GM10248 (cell line): ENCODE measurements around the gene MRPS6.

ENCODE experiments used
- CTCF ChIA-PET: fragments of 300-600 bp; sonication (Branson Sonifier 250); formaldehyde crosslinking; extraction: SDS; loops from one replicate; lab custom pipeline; 2021; ENCODE audit warnings: antibody characterized with exemption; lab: Yijun Ruan, JAX
- POLR2A ChIA-PET: fragments of 350-650 bp; sonication (Branson Sonifier 250); formaldehyde crosslinking; extraction: SDS; loops from one replicate; lab custom pipeline; 2020; ENCODE audit warnings: antibody characterized with exemption; lab: Yijun Ruan, JAX
- DNase-seq: peaks from one replicate; pipeline ENCODE4 v3.0.0; 2012; ENCODE audit errors: extremely low spot score
- TF ChIP-seq, protein P1 (sequence below): IDR thresholded peaks from 2 replicates; pipeline ENCODE4 v1.5.1; 2012; ENCODE audit warnings: mild to moderate bottlenecking, low read depth; ENCODE audit errors: extremely low read depth, missing control alignments, control extremely low read depth

Gene MRPS6

DNA sequence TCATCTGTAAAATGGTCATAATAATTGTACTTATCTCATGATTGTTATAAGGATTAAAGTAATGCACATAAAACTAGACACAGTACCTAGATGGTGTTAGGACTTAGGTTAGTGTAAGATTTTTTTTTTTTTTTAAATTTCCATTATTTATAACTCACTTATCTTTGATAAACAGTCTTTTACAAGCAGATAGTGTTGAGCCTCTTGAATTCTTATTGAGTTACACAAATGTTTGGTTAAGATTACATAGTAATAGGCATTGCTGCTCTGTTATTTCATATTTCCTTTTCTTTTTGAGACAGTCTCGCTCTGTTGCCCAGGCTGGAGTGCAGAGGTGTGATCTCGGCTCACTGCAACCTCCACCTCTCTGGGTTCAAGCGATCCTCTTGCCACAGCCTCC is 15.4 kb downstream of the MRPS6 start:
- POLR2A ChIA-PET: no interaction called here
- TF ChIP-seq, protein P1, sequence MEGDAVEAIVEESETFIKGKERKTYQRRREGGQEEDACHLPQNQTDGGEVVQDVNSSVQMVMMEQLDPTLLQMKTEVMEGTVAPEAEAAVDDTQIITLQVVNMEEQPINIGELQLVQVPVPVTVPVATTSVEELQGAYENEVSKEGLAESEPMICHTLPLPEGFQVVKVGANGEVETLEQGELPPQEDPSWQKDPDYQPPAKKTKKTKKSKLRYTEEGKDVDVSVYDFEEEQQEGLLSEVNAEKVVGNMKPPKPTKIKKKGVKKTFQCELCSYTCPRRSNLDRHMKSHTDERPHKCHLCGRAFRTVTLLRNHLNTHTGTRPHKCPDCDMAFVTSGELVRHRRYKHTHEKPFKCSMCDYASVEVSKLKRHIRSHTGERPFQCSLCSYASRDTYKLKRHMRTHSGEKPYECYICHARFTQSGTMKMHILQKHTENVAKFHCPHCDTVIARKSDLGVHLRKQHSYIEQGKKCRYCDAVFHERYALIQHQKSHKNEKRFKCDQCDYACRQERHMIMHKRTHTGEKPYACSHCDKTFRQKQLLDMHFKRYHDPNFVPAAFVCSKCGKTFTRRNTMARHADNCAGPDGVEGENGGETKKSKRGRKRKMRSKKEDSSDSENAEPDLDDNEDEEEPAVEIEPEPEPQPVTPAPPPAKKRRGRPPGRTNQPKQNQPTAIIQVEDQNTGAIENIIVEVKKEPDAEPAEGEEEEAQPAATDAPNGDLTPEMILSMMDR: no peak
- CTCF ChIA-PET: interaction anchor here (1.2 to 1.3 kb wide), 2 partner anchors 15 to 21 kb away, joined by 3 read pairs; no protein-coding TSS in a partner anchor
- DNase-seq: no peak

DNA sequence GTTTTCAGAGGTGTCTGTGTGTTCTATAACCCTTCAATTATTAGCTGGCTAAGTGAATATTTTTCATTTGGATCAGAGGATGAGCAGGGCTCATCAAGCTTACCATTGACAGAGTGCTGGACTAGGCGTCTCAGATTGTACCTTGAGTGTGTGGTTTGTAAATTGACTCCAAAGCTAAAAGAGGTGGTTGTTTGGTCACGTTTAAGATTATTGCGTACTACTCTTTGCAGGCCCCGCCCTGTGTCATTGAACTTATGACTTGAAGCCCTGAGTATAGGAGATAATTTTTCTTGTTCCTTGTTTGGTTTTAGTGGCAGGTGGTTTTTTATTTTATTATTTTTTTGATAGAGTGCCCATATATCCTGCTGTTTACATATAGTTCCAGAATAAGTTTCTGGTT is 17.7 kb downstream of the MRPS6 start:
- TF ChIP-seq, protein P1: no peak
- ChIA-PET CTCF (interaction anchor here (0.7 to 2.3 kb wide), 10 partner anchors 9 to 167 kb away, joined by 3 to 13 read pairs (median 4); no protein-coding TSS in a partner anchor), POLR2A (interaction anchor here (1.0 kb wide), 1 partner anchor 17 kb away, joined by 3 read pairs; no protein-coding TSS in a partner anchor)
- no peak for DNase-seq

DNA sequence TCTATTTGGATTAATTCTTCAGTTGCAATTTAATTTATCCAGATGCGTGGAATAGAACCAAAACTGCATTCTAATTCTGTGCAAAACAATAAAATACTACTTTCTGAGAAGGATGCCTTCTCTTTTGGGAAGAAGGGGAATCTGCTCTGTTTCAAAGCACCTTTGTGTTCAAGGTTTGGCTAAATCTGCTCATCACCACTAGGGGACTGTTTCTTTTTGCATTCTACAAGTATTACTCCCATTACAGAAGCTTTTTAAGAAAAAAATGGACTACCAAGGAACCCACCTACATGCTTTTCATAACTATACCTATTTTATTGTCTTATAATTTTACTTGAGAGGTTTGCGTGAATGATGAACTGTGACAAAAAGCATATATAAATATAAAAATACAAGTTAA is 18.2 kb downstream of the MRPS6 start:
- no peak for DNase-seq
- POLR2A ChIA-PET: interaction anchor here (1.0 kb wide), 1 partner anchor 18 kb away, joined by 3 read pairs; no protein-coding TSS in a partner anchor
- TF ChIP-seq, protein P1: peak; percentile 6
- CTCF ChIA-PET: interaction anchor here (0.7 to 2.3 kb wide), 8 partner anchors 9 to 168 kb away, joined by 3 to 16 read pairs (median 4); no protein-coding TSS in a partner anchor

DNA sequence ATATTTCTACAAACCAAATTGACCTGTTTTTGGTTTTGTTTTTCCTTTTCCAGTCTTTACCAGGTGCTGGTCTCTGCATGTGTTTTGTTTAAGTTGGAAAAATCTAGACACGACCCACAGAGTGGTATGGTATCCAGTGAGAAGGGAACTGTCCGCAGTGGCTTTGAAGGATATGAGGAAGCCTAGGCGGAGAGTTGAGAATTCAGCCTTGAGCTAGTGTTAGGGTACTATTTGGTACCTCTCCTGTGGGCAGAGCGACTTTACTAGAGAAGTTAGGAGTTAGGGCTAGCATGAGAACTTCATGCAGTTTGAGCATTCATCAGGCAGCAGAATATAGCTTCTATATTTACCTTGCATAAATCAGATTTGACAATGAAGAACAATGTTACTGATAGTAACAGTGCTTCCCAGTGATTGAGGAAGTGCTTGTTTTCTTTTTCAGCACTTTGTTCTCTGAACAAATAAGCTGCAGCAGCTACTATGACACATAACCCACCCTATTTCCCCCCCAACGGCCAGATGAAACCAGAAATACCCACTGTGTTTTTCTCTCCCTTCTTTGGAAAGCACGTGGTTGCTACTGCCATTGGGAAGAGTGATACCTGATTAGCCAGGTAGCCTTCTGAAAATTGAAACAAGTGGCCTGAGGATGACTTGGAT is 19.0 kb downstream of the MRPS6 start:
- DNase-seq: no peak
- TF ChIP-seq, protein P1: no peak
- POLR2A ChIA-PET: interaction anchor here (0.9 kb wide), 1 partner anchor 18 kb away, joined by 5 read pairs; no protein-coding TSS in a partner anchor
- CTCF ChIA-PET: interaction anchor here (0.9 to 2.3 kb wide), 13 partner anchors 9 to 169 kb away, joined by 3 to 16 read pairs (median 5); partner anchors contain the start of genes MRPS6 and SLC5A3

DNA sequence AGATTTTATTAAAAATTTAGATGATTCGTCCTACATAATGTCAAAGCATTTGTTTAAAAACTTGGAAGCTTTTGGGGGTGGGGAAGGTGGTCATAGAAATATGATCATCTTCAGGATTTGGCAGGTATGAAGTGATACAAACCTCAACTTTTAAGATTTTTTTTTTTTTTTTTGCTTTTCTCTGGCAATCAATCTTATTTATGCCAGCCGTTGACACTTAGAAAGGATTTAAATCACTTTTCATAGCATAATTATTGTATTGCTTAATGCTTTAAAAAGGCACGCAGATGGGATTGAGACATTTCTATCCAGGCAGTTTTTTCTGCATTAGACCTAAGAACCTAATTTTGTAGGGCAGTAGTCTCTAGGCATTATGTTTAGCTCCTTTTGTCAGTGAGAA is 19.7 kb downstream of the MRPS6 start:
- ChIA-PET POLR2A (interaction anchor here (0.9 kb wide), 1 partner anchor 19 kb away, joined by 5 read pairs; no protein-coding TSS in a partner anchor), CTCF (interaction anchor here (0.9 to 2.3 kb wide), 11 partner anchors 8 to 170 kb away, joined by 3 to 16 read pairs (median 6); partner anchors contain the start of genes MRPS6 and SLC5A3)
- DNase-seq: no peak
- TF ChIP-seq, protein P1: no peak

DNA sequence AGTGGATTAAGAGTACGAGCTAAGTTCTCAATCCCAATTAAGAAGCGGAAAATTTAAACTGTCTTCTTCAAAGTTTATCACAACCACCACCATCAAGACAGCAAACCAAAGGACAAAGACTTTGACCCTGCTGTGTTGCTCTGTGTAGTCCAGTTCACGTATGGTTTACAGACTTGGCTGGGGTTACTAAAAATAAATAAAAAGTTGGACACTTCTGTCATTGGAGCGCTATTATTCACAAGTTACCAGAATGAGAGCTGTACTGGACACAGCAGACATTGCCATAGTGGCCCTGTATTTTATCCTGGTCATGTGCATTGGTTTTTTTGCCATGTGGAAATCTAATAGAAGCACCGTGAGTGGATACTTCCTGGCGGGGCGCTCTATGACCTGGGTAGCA is 21.6 kb downstream of the MRPS6 start:
- POLR2A ChIA-PET: no interaction called here
- CTCF ChIA-PET: interaction anchor here (0.8 to 1.6 kb wide), 5 partner anchors 13 to 22 kb away, joined by 3 to 6 read pairs (median 3); no protein-coding TSS in a partner anchor

More for the DNA sequence above, 21.6 kb downstream of the MRPS6 start:
- DNase-seq: no peak
- TF ChIP-seq, protein P1: no peak
